HL-60 (cell line): ENCODE data around the gene TMEM254.

Source experiments
- DNase-seq, 2 experiments: peaks; one replicate each; pipeline ENCODE4 v3.0.0-alpha.2; 2010 to 2020; ENCODE audit warnings: low read depth in 1 of 2, low spot score in 1 of 2
- H3K27ac ChIP-seq: fragments of 250-450 bp; sonication (Bioruptor Pico); replicated peaks from 2 replicates; pipeline ENCODE4 v1.5.1; 2020; ENCODE audit warnings: mild to moderate bottlenecking, moderate library complexity
- H3K27me3 ChIP-seq: fragments of 250-450 bp; sonication (Bioruptor Pico); 2 replicates; pipeline ENCODE4 v1.5.1; 2021; ENCODE audit warnings: mild to moderate bottlenecking, moderate library complexity; ENCODE audit not compliant: insufficient read depth, poor library complexity, severe bottlenecking
- H3K4me3 ChIP-seq: replicated peaks from 2 replicates; pipeline ENCODE4 v1.5.1; 2011; ENCODE audit warnings: mild to moderate bottlenecking, control low read depth, low read length; ENCODE audit not compliant: insufficient read depth
- GABPA ChIP-seq: IDR thresholded peaks from 2 replicates; pipeline ENCODE4 v1.6.1; 2012; ENCODE audit warnings: low read depth
- POLR2AphosphoS5 ChIP-seq: IDR thresholded peaks from 2 replicates; pipeline ENCODE4 v1.6.1; 2012; ENCODE audit warnings: low read depth
- SPI1 ChIP-seq: IDR thresholded peaks from 2 replicates; pipeline ENCODE4 v1.6.1; 2012; ENCODE audit warnings: low read depth, mild to moderate bottlenecking, borderline replicate concordance
- TF ChIP-seq, protein P1 (sequence below): IDR thresholded peaks from 2 replicates; pipeline ENCODE4 v1.6.1; 2012; ENCODE audit warnings: low read depth; ENCODE audit not compliant: insufficient replicate concordance
- TF ChIP-seq, protein P2 (sequence below): IDR thresholded peaks from one replicate; pipeline ENCODE4 v1.5.1; 2011; ENCODE audit warnings: low read length, control low read depth, inconsistent platforms; ENCODE audit not compliant: insufficient read depth

Gene TMEM254

GRCh38 chr10:80051993-80052392 is 26.5 kb upstream of the TMEM254 start:
- H3K4me3 ChIP-seq: no peak overlapping the region
- DNase-seq: no peak
- H3K27ac ChIP-seq: no peak overlapping the region
- TF ChIP-seq, protein P1, sequence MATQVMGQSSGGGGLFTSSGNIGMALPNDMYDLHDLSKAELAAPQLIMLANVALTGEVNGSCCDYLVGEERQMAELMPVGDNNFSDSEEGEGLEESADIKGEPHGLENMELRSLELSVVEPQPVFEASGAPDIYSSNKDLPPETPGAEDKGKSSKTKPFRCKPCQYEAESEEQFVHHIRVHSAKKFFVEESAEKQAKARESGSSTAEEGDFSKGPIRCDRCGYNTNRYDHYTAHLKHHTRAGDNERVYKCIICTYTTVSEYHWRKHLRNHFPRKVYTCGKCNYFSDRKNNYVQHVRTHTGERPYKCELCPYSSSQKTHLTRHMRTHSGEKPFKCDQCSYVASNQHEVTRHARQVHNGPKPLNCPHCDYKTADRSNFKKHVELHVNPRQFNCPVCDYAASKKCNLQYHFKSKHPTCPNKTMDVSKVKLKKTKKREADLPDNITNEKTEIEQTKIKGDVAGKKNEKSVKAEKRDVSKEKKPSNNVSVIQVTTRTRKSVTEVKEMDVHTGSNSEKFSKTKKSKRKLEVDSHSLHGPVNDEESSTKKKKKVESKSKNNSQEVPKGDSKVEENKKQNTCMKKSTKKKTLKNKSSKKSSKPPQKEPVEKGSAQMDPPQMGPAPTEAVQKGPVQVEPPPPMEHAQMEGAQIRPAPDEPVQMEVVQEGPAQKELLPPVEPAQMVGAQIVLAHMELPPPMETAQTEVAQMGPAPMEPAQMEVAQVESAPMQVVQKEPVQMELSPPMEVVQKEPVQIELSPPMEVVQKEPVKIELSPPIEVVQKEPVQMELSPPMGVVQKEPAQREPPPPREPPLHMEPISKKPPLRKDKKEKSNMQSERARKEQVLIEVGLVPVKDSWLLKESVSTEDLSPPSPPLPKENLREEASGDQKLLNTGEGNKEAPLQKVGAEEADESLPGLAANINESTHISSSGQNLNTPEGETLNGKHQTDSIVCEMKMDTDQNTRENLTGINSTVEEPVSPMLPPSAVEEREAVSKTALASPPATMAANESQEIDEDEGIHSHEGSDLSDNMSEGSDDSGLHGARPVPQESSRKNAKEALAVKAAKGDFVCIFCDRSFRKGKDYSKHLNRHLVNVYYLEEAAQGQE: no peak
- TF ChIP-seq GABPA: no peak
- no peak for TF ChIP-seq POLR2AphosphoS5
- TF ChIP-seq, protein P2, sequence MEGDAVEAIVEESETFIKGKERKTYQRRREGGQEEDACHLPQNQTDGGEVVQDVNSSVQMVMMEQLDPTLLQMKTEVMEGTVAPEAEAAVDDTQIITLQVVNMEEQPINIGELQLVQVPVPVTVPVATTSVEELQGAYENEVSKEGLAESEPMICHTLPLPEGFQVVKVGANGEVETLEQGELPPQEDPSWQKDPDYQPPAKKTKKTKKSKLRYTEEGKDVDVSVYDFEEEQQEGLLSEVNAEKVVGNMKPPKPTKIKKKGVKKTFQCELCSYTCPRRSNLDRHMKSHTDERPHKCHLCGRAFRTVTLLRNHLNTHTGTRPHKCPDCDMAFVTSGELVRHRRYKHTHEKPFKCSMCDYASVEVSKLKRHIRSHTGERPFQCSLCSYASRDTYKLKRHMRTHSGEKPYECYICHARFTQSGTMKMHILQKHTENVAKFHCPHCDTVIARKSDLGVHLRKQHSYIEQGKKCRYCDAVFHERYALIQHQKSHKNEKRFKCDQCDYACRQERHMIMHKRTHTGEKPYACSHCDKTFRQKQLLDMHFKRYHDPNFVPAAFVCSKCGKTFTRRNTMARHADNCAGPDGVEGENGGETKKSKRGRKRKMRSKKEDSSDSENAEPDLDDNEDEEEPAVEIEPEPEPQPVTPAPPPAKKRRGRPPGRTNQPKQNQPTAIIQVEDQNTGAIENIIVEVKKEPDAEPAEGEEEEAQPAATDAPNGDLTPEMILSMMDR: no peak
- TF ChIP-seq SPI1: no peak
- no peaks in the 10 kb centered on the region for H3K27me3 ChIP-seq

GRCh38 chr10:80055760-80056159 is 22.7 kb upstream of the TMEM254 start:
- Histone ChIP-seq H3K27me3 (no peaks in the 10 kb centered on the region), H3K27ac (no peak overlapping the region), H3K4me3 (no peak overlapping the region)
- no peak for DNase-seq
- TF ChIP-seq GABPA (no peak), POLR2AphosphoS5 (no peak), SPI1 (no peak)
- TF ChIP-seq, protein P1: no peak
- TF ChIP-seq, protein P2: no peak

DNA sequence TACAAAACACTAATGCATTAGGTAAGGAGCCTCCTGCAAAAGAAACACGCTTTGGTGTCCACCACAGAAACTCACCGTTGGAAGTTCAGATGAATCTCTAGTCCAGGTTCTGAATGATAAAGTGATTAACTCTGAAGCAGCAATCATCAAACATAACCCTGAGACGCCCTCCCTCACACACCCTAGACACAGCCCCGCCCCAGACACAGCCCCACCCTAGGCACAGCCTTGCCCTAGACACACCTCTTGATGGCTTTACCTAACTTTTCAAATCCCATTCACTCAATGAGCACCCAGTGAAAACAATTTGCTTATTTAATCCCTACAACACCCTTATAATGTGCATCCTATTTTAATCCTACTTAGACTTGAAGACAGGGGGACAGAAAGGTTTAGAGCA is 21.3 kb upstream of the TMEM254 start:
- TF ChIP-seq, protein P2: no peak
- TF ChIP-seq SPI1 (no peak), POLR2AphosphoS5 (no peak), GABPA (no peak)
- TF ChIP-seq, protein P1: no peak
- no peak for DNase-seq
- no peak overlapping the region for H3K27ac ChIP-seq
- H3K27me3 ChIP-seq: no peaks in the 10 kb centered on the region
- H3K4me3 ChIP-seq: no peak overlapping the region
